Endothelial cell (in vitro differentiated cells): ENCODE measurements around the gene SEBOX. TPM values are rescaled to one million over a fixed set of nuclear protein-coding genes. Genes with fewer than 3 reads are reported as not detected.

Experiments
- DNase-seq: peaks from one replicate; pipeline ENCODE4 v3.0.0; 2021; ENCODE audit warnings: low spot score
- H3K27ac Mint-ChIP-seq: one replicate; pipeline ENCODE4 v1.8.0; 2021; ENCODE audit warnings: mixed read lengths, inconsistent platforms; ENCODE audit not compliant: unreplicated experiment
- H3K27me3 Mint-ChIP-seq: one replicate; pipeline ENCODE4 v1.8.0; 2021; ENCODE audit warnings: mild to moderate bottlenecking, moderate library complexity, mixed read lengths, inconsistent platforms; ENCODE audit not compliant: unreplicated experiment
- H3K36me3 Mint-ChIP-seq: one replicate; pipeline ENCODE4 v1.8.0; 2021; ENCODE audit warnings: mild to moderate bottlenecking, low read depth, mixed read lengths, inconsistent platforms; ENCODE audit not compliant: unreplicated experiment
- H3K4me1 Mint-ChIP-seq: one replicate; pipeline ENCODE4 v1.8.0; 2021; ENCODE audit warnings: mild to moderate bottlenecking, mixed read lengths, inconsistent platforms; ENCODE audit not compliant: unreplicated experiment
- H3K4me3 Mint-ChIP-seq: one replicate; pipeline ENCODE4 v1.8.0; 2021; ENCODE audit warnings: mild to moderate bottlenecking, mixed read lengths, inconsistent platforms; ENCODE audit not compliant: unreplicated experiment
- H3K9me3 Mint-ChIP-seq: one replicate; pipeline ENCODE4 v1.8.0; 2021; ENCODE audit warnings: mixed read lengths, inconsistent platforms; ENCODE audit not compliant: unreplicated experiment
- CTCF ChIP-seq: fragments of 200-600 bp; sonication (generic); IDR thresholded peaks from one replicate; pipeline ENCODE4 v1.5.0; 2021; ENCODE audit warnings: antibody characterized with exemption; ENCODE audit not compliant: unreplicated experiment
- total RNA-seq: library from RNA; stranded (reverse); fragmentation: NEBNext Ultra II Directional; extraction: Animal tissue kit (Norgen Biotek cat#: 25700); gene quantifications from one replicate; pipeline ENCODE4 v1.2.1, GENCODE V29; 2021; ENCODE audit not compliant: unreplicated experiment

SEBOX gene
- total RNA-seq, 1 donor from 2014 or later: not detected

- no peak for DNase-seq
- H3K4me3 Mint-ChIP-seq: peak overlapping the region; percentile 31
- H3K4me1 Mint-ChIP-seq: peaks cover 55% of the 10 kb centered on the region
- H3K9me3 Mint-ChIP-seq: no peaks in the 10 kb centered on the region
- TF ChIP-seq CTCF: no peak
- peaks cover 14% of the 10 kb centered on the region for H3K27me3 Mint-ChIP-seq
- peak overlapping the region; percentile 18 for H3K27ac Mint-ChIP-seq
- peaks cover 12% of the 10 kb centered on the region for H3K36me3 Mint-ChIP-seq
Observed at GRCh38 chr17:28398280-28398981, 33.4 kb upstream of the SEBOX start.

- Mint-ChIP-seq H3K27me3 (peaks cover 12% of the 10 kb centered on the region), H3K36me3 (peaks cover 12% of the 10 kb centered on the region), H3K4me1 (peaks cover 49% of the 10 kb centered on the region), H3K27ac (peak overlapping the region; percentile 18), H3K9me3 (no peaks in the 10 kb centered on the region), H3K4me3 (no peak overlapping the region)
- TF ChIP-seq CTCF: no peak
- no peak for DNase-seq
Observed at GRCh38 chr17:28397687-28398279, 32.8 kb upstream of the SEBOX start.

- Mint-ChIP-seq H3K36me3 (peaks cover 12% of the 10 kb centered on the region), H3K4me3 (no peak overlapping the region), H3K27me3 (peaks cover 12% of the 10 kb centered on the region), H3K27ac (no peak overlapping the region), H3K4me1 (peaks cover 44% of the 10 kb centered on the region), H3K9me3 (no peaks in the 10 kb centered on the region)
- TF ChIP-seq CTCF: no peak
- DNase-seq: no peak
Observed at GRCh38 chr17:28397275-28397674, 32.3 kb upstream of the SEBOX start.

- no peaks in the 10 kb centered on the region for H3K9me3 Mint-ChIP-seq
- no peak for DNase-seq
- peaks cover 39% of the 10 kb centered on the region for H3K4me1 Mint-ChIP-seq
- no peak overlapping the region for H3K27ac Mint-ChIP-seq
- H3K36me3 Mint-ChIP-seq: peaks cover 12% of the 10 kb centered on the region
- peaks cover 12% of the 10 kb centered on the region for H3K27me3 Mint-ChIP-seq
- H3K4me3 Mint-ChIP-seq: no peak overlapping the region
- TF ChIP-seq CTCF: no peak
Observed at GRCh38 chr17:28396635-28397239, 31.7 kb upstream of the SEBOX start.

- Mint-ChIP-seq H3K27ac (no peak overlapping the region), H3K9me3 (no peaks in the 10 kb centered on the region), H3K4me1 (peaks cover 33% of the 10 kb centered on the region), H3K36me3 (peaks cover 9% of the 10 kb centered on the region), H3K4me3 (no peak overlapping the region), H3K27me3 (peaks cover 12% of the 10 kb centered on the region)
- no peak for DNase-seq
- TF ChIP-seq CTCF: no peak
Observed at GRCh38 chr17:28395968-28396367, 31.0 kb upstream of the SEBOX start.
